Hematopoietic multipotent progenitor cell treated with erythropoietin and hydrocortisone succinate and interleukin-3 and kit ligand, for 4 days (in vitro differentiated cells): Measurements from ENCODE around the gene PER2.
A peak's percentile ranks its signal among the peaks of the same experiment; 100 is the strongest.

Experiments used
- DNase-seq: peaks from one replicate; pipeline ENCODE4 v3.0.0-alpha.2; 2015

The PER2 gene

GRCh38 chr2:238262496-238263122 lies 25.8 kb downstream of the PER2 start:
- no peak for DNase-seq

DNA sequence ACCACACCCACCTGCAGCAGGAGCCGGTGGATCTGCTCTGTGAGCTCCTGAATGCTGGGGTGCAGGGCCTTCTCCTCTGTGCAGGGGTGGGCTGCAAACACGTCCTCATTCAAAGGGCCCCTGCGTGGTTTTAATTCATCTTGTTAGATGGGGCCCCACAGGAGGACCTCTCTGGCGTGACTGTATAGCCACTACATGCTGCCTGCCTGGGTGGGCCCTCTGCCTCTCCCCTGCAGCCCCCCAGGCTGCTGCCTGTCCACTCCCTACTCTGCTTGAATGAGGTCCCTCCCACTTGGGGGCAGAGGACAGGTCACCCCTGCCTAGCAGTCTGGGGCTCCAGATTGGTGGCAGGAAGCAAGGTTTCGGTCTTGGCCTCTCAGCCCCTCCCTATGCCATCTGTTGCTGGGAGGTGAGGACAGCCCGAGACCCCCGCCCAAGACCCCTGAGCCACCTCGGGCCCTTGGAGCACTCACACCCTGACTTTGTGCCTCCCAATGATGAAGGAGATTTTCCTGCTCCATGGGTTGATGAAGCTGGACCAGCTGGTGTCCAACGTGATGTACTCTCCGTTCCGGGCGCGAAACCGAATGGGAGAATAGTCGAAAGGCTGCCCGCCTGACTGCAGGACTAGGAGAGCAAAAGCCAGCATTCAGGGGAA lies 26.6 kb downstream of the PER2 start:
- DNase-seq, result no peak

GRCh38 chr2:238260883-238261282 lies 27.5 kb downstream of the PER2 start:
- no peak for DNase-seq

- no peak for DNase-seq
Measured at GRCh38 chr2:238259061-238260020, 29.1 kb downstream of the PER2 start.

DNA sequence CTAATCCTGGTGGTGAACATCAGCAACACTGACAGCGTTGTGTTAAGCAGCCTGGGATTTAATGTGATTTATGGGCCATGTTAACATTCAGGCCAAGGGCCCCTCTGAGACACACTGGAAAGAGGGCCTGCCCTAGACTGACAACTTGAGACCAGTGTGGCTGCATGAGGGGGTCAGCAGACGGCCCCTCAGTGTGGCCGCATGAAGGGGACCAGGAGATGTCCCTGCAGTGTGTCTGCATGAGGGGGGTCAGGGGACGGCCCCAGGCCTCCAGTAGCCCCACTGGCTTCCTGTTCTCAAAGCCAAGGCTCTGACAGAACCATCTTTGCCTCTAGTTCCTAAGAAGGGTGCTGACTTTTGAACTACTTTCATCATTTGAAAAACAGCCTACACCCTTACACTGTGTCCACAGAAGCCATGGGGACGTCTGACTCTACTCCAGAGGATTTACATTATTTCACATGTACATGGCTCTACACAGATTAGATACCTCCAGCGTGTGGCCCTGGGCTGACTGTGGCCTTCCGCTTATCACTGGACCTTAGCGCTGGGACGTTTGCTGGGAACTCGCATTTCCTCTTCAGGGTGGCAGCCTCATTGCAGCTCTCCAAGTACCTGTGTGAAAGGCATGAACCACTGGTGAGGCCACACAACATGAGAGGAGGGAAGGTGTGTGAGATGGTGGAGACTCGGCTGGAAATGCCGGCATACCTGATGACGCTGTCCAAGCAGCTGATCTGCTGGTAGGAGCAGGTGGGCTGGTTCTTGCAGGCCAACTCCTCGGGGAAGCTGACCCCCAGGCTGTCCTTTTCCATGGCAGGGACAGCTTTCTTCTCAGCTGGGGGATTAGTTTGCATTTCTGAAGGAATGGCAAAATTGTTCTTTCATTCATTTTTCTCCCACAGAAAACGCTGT lies 30.4 kb downstream of the PER2 start:
- DNase-seq, result no peak

DNA sequence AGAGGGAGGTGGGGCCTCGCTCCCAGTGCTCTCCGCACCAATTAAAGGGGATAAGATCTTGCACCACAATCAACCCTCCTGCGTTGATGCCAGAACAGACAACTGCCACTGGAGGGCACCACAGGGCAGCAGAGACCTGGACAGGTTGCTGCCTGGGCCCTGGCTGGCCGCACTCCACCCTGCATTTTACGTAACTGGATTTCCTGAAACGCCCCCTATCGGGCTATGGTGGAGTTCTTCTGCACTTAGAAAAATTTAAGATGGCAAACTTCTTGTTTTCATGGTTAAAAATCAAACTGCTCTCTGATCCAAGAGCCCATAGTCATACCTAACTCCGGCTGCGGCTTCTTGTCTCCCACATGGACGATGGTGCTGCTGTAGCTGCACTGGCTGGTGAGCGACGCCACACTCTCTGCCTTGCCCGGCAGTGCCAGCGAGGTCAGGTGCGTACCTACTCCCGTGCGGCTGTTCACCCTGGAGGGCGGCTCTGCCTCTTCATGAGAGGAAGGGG lies 31.8 kb downstream of the PER2 start:
- DNase-seq, result peak; percentile 95

- no peak for DNase-seq
Measured at GRCh38 chr2:238256111-238256510, 32.3 kb downstream of the PER2 start.

DNA sequence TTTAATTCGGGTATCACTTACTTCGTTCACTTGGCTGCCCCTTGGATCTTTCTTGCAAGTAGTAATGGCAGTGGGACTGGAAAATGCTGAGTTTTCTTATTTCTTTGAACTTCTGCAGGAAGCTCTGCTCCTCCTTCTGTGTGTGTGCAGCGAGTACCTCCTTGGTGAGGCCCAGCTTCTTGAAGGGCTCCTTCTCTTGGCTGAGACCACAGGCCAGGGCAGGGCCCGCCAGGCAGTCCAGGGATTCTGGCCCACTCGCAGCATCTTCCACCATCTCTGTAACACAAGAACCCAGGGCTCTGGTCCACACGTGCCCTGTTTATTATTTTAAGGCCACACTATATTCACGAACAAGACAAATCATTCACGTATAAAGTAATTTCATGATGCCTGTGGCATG lies 32.8 kb downstream of the PER2 start:
- DNase-seq, result no peak

DNA sequence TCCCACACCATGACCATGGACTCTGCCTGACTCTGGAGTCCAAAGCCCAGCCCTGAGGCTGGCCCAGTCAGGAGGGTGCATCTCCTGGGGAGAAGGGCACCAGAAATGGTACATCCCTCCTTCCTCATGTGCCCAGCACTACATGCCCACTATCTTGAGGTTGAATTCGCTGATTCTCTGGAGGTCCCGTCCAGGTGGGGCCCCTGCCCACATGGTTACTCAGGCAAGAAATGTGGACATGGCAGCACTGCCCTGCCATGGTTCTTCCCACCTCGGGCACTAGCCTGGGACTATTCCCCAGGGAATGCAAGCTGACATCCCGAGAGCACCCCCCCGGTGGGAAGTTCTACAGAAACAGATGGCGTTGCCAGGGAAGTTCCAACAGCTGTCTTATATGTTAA lies 33.3 kb downstream of the PER2 start:
- DNase-seq, result no peak

DNA sequence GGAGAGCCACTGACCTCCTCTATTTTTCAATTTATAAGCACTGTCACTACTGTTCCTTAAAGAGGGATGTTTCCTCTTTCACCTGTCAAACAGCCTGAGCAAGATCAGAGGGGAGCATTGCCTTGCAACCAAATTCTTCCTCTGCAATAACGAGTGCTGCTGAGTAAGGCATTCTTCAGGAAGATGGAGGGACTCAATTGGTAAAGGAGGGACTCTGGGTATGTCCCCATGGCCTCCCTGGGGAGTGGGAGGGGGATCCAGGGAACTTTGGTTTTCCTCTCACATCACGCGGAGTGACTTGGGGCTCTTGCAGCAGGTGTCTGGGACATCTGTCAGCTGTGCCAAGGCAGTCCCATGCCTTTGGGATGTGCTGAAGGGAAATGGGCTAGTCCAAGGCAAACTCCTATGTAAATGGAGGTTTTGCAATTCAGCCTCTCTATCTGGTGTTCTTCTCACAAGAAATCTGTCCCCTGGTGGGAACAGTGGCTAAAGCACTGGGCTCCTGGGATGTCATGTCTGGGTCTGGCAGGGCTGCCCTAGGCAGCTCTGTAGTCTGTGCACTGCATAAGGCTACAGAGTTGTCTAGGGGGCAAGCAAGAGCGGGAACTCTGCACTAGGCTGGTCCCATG lies 34.2 kb downstream of the PER2 start:
- no peak for DNase-seq

- no peak for DNase-seq
Measured at GRCh38 chr2:238252766-238253630, 35.4 kb downstream of the PER2 start.

- no peak for DNase-seq
Measured at GRCh38 chr2:238251986-238252385, 36.4 kb downstream of the PER2 start.

GRCh38 chr2:238251331-238251730 lies 37.1 kb downstream of the PER2 start:
- no peak for DNase-seq

DNA sequence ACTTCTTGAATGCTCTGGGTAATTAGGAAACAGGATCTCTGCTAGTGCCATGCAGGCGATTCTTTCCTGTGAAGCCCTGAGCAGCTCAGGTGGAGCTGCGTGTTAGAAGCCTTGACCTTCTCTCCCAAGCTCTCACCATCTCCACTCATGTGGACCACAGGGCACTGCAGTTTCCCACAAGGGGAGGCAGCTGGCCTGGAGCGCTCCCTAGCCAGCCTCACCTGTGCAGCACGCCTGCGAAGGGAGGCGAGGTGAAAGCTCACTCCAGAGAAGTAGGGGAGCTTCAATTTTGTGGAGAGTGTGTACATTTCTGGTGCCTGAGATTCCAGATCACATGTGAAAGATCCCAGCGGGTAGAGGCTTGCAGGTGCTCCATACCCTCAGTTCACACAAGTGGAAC lies 37.5 kb downstream of the PER2 start:
- no peak for DNase-seq

- no peak for DNase-seq
Measured at GRCh38 chr2:238247841-238248453, 40.5 kb downstream of the PER2 start.

- DNase-seq, result no peak
Measured at GRCh38 chr2:238247002-238247822, 41.2 kb downstream of the PER2 start.

- DNase-seq, result no peak
Measured at GRCh38 chr2:238244151-238244550, 44.3 kb downstream of the PER2 start.

GRCh38 chr2:238243496-238244076 lies 44.8 kb downstream of the PER2 start:
- no peak for DNase-seq
